Fibroblast of lung (primary cell): ENCODE data around the gene INPP4A.

Experiments
- CTCF ChIP-seq, 2 donors: IDR thresholded peaks in 1 of 2; conservative IDR thresholded peaks in 1 of 2; 1 replicate in 1 of 2; 2 replicates in 1 of 2; pipeline ENCODE4 v1.5.1; 2011 to 2012; ENCODE audit warnings: low read length in 2 of 2, control low read depth in 1 of 2, inconsistent platforms in 1 of 2, low read depth in 1 of 2, mild to moderate bottlenecking in 1 of 2
- EZH2 ChIP-seq: IDR thresholded peaks from 2 replicates; pipeline ENCODE4 v1.5.1; 2012; ENCODE audit warnings: low read length, control low read depth, mild to moderate bottlenecking; ENCODE audit errors: missing control alignments

- TF ChIP-seq CTCF (conservative IDR thresholded peaks at IDR 0.05 in 1 of 2, IDR thresholded peaks at IDR 0.05 in 1 of 2; ENCODE audit: low read depth in 1 of 2, low read length in 2 of 2) (no peak), EZH2 (no peak)
Observed at GRCh38 chr2:98524168-98524567, 79.5 kb downstream of the INPP4A start.
